RWPE1 (cell line): Measurements from ENCODE around the gene ZNF92.

Source experiments
- CTCF ChIA-PET: fragments of 350-600 bp; sonication (Branson Sonifier 250); formaldehyde crosslinking; extraction: SDS; loops from one replicate; lab custom pipeline; 2021; lab: Yijun Ruan, JAX
- POLR2A ChIA-PET: fragments of 400-600 bp; formaldehyde crosslinking; extraction: SDS; loops from one replicate; lab custom pipeline; 2020; ENCODE audit warnings: antibody characterized with exemption; ENCODE audit not compliant: low non-redundant PET; lab: Yijun Ruan, JAX
- DNase-seq: peaks from one replicate; pipeline ENCODE4 v3.0.0; 2012; ENCODE audit warnings: low spot score
- H3K27ac ChIP-seq: fragments of 450-650 bp; 2 replicates; pipeline ENCODE4 v1.5.1; 2017
- TF ChIP-seq, protein P1 (sequence below): fragments of 450-650 bp; conservative IDR thresholded peaks from 2 replicates; pipeline ENCODE4 v1.5.1; 2017; ENCODE audit warnings: low read depth, mild to moderate bottlenecking

Gene ZNF92

DNA sequence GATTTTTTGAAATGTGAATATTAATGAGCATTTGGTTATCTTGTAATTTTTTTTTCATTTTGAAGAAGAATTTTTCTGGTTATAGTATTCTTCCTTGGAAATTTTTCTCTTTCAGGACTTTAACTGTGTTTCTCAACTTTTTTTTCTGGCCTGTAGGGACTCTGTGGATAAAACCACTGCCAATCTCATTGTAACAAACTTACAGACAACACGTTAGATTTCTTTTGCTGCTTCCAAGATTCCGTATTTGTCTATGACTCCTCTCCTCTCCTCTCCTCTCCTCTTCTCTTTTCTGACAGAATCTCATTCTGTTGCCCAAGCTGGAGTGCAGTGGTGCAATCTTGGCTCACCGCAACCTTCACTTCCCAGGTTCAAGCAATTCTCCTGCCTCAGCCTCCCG, 19.4 kb upstream of the ZNF92 start:
- TF ChIP-seq, protein P1, sequence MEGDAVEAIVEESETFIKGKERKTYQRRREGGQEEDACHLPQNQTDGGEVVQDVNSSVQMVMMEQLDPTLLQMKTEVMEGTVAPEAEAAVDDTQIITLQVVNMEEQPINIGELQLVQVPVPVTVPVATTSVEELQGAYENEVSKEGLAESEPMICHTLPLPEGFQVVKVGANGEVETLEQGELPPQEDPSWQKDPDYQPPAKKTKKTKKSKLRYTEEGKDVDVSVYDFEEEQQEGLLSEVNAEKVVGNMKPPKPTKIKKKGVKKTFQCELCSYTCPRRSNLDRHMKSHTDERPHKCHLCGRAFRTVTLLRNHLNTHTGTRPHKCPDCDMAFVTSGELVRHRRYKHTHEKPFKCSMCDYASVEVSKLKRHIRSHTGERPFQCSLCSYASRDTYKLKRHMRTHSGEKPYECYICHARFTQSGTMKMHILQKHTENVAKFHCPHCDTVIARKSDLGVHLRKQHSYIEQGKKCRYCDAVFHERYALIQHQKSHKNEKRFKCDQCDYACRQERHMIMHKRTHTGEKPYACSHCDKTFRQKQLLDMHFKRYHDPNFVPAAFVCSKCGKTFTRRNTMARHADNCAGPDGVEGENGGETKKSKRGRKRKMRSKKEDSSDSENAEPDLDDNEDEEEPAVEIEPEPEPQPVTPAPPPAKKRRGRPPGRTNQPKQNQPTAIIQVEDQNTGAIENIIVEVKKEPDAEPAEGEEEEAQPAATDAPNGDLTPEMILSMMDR: no peak
- no peak overlapping the region for H3K27ac ChIP-seq
- POLR2A ChIA-PET: no interaction called here
- CTCF ChIA-PET: no interaction called here
- DNase-seq: no peak

DNA sequence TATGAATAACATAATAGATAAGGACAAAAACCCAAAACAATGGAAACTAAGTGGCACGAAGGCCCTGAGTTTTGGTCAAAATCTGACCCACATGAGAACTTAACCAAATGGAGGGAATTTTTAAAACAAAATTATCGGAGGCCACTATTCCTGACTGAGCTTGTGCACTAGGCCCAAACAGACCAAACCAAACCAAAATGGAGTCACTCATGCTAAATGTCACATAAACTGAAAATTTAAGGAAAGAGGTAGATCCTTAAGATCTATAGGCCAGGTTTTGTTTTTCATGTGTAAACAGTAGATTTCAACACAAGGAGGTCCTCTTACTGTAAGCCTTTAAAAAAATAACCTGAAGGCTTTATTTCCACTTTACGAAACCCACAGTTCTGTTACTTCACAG, 3.8 kb upstream of the ZNF92 start:
- no peak overlapping the region for H3K27ac ChIP-seq
- ChIA-PET POLR2A (no interaction called here), CTCF (no interaction called here)
- no peak for DNase-seq
- TF ChIP-seq, protein P1: no peak

DNA sequence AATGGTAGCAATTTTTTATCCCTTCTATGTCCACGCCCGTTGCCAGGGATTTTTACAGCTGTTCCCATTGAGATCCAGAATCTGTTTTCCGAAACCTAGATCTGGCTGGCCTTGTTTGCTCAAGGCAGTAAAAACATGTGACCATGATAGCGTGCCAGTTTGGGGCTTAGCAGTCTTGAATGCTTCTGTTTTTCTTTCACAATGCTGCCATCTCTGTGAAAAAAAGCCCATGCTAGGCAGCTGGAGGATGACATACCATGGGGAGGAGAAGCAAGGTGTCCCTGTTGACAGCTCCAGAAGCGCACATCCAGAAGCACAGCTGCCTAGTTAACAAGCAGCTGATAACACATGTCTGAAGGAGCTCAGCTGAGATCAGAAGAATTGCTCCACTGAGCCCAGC, 2.2 kb upstream of the ZNF92 start:
- POLR2A ChIA-PET: no interaction called here
- TF ChIP-seq, protein P1: no peak
- no peak overlapping the region for H3K27ac ChIP-seq
- no peak for DNase-seq
- CTCF ChIA-PET: interaction anchor here (0.6 kb wide), 1 partner anchor 67 kb away, joined by 3 read pairs; no protein-coding TSS in a partner anchor

DNA sequence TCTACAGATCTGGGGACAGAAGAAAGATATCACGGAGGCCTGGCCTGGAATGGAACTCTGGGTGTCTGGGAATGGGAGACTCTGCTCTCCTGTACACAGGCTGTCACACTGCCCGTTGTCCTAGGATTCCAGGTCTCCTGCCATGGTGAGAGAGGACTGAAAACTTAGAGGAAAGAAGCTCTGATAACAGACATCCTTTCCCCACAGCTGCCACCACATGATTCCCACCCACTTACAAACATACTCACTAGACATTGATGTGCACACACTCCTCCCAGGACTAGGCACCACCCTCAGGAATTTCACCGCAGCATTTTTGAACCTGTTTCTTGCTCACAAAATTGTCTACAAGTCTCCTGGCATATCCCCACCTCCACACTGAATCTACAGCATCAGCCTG, 5.7 kb downstream of the ZNF92 start:
- H3K27ac ChIP-seq: no peak overlapping the region
- POLR2A ChIA-PET: no interaction called here
- DNase-seq: no peak
- CTCF ChIA-PET: no interaction called here
- TF ChIP-seq, protein P1: no peak

DNA sequence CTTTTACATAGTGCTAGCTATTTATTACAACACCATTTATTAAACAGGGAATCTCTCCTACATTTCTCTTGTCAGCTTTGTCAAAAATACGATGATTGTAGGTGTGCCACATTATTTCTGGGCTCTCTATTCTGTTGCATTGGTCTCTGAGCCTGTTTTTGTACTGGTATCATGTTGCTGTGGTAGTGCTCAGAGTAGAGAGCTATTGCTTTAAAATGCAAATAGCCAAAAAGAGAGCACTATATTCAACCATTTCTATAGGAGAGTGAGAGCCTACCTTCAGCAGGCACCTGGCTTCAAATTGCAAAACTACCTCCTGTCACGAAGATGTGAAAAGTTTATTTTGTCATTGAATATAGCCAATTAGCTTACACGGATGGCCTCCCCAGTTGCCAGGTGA, 8.1 kb downstream of the ZNF92 start:
- CTCF ChIA-PET: no interaction called here
- no peak for DNase-seq
- POLR2A ChIA-PET: no interaction called here
- H3K27ac ChIP-seq: no peak overlapping the region
- TF ChIP-seq, protein P1: no peak

DNA sequence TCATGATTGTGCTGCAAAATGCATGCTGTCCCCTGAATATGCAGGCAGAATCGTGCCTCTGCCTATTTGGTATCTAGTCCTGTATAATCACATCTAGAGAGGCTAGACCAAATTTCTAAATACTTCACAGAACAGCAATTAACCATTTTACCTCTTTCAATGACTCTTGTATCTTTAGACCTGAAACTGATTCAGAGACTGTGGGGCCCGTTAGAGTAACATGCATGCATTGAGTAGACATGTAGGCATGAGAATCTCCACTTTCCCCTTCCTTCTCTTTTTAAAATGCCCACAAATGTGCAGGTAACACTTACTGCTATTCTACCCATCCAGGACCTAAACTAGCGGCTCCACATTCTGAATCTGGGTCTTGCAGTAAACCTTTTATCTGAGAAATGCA, 8.8 kb downstream of the ZNF92 start:
- DNase-seq: no peak
- no peak overlapping the region for H3K27ac ChIP-seq
- ChIA-PET POLR2A (no interaction called here), CTCF (no interaction called here)
- TF ChIP-seq, protein P1: no peak

DNA sequence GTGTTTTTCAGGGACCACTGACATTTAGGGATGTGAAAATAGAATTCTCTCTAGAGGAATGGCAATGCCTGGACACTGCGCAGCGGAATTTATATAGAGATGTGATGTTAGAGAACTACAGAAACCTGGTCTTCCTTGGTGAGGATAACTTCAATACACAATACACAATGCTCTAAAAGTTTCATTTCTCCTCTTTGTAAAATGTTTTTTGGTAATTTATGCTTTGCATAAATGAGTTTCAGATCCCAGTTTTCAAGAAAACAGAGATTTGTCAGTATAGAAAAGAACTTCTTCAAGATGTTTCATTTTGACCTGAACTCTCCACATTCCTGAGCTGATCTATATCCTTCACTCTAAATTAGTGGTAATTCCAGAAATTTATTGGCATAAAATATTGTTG, 14.2 kb downstream of the ZNF92 start:
- DNase-seq: no peak
- no peak overlapping the region for H3K27ac ChIP-seq
- ChIA-PET POLR2A (no interaction called here), CTCF (no interaction called here)
- TF ChIP-seq, protein P1: no peak
